Keratinocyte (primary cell): ENCODE results near the gene SPTLC2. TPM values are rescaled to one million over a fixed set of nuclear protein-coding genes. Genes with fewer than 3 reads are reported as not detected.

ENCODE experiments used
- DNase-seq: peaks from one replicate; pipeline ENCODE4 v3.0.0-alpha.2; 2011; ENCODE audit warnings: low read depth, missing footprints, low spot score
- FAIRE-seq: peaks from 2 replicates; lab custom pipeline; 2011; peaks lifted over from hg19 to GRCh38; lab: Jason Lieb, UNC
- H2AFZ ChIP-seq: 2 replicates; pipeline ENCODE4 v1.6.0; 2012; ENCODE audit warnings: low read length, control low read depth, inconsistent platforms; ENCODE audit not compliant: control insufficient read depth
- H3K27ac ChIP-seq: 2 replicates; pipeline ENCODE4 v1.5.1; 2011; ENCODE audit warnings: low read length; ENCODE audit not compliant: control insufficient read depth, insufficient read depth
- H3K27me3 ChIP-seq: 3 replicates; pipeline ENCODE4 v1.6.0; 2011; ENCODE audit warnings: low read length; ENCODE audit not compliant: control insufficient read depth, insufficient read depth; ENCODE audit errors: extremely low read depth
- H3K36me3 ChIP-seq, 2 experiments: 2 replicates in 1 of 2; 3 replicates in 1 of 2; pipeline ENCODE4 v1.5.1; 2011; ENCODE audit warnings: low read length in 2 of 2, mild to moderate bottlenecking in 1 of 2; ENCODE audit not compliant: control insufficient read depth in 2 of 2, insufficient read depth in 2 of 2; ENCODE audit errors: extremely low read depth in 1 of 2
- H3K4me1 ChIP-seq: 3 replicates; pipeline ENCODE4 v1.5.1; 2011; ENCODE audit warnings: low read length; ENCODE audit not compliant: control insufficient read depth, insufficient read depth; ENCODE audit errors: extremely low read depth
- H3K4me2 ChIP-seq: 3 replicates; pipeline ENCODE4 v1.6.0; 2011; ENCODE audit warnings: low read depth, low read length; ENCODE audit not compliant: control insufficient read depth, insufficient read depth; ENCODE audit errors: extremely low read depth
- H3K4me3 ChIP-seq, 3 experiments: fragments of 200-600 bp in 1 of 3; sonication (generic) in 1 of 3; 2 replicates in 2 of 3; 3 replicates in 1 of 3; pipeline ENCODE4 v1.5.1; 2011 to 2016; ENCODE audit warnings: low read length in 3 of 3, mild to moderate bottlenecking in 3 of 3, control low read depth in 2 of 3, inconsistent platforms in 1 of 3, low read depth in 1 of 3, mixed read lengths in 1 of 3, mixed run types in 1 of 3, moderate library complexity in 1 of 3; ENCODE audit not compliant: control insufficient read depth in 2 of 3, insufficient read depth in 2 of 3; ENCODE audit errors: extremely low read depth in 1 of 3
- H3K79me2 ChIP-seq: 2 replicates; pipeline ENCODE4 v1.6.0; 2012; ENCODE audit warnings: low read length; ENCODE audit not compliant: control insufficient read depth, insufficient read depth
- H3K9ac ChIP-seq: 3 replicates; pipeline ENCODE4 v1.6.0; 2011; ENCODE audit warnings: low read length; ENCODE audit not compliant: control insufficient read depth, insufficient read depth; ENCODE audit errors: extremely low read depth
- H3K9me1 ChIP-seq: 3 replicates; pipeline ENCODE4 v1.6.0; 2011; ENCODE audit warnings: low read length; ENCODE audit not compliant: control insufficient read depth, insufficient read depth; ENCODE audit errors: extremely low read depth
- H3K9me3 ChIP-seq: 2 replicates; pipeline ENCODE4 v1.5.1; 2012; ENCODE audit warnings: low read depth, low read length; ENCODE audit not compliant: control insufficient read depth
- H4K20me1 ChIP-seq: 3 replicates; pipeline ENCODE4 v1.6.0; 2011; ENCODE audit warnings: low read length; ENCODE audit not compliant: control insufficient read depth, insufficient read depth; ENCODE audit errors: extremely low read depth
- EZH2 ChIP-seq: IDR thresholded peaks from one replicate; pipeline ENCODE4 v1.6.1; 2012; ENCODE audit warnings: inconsistent platforms, mild to moderate bottlenecking, low read length, moderate library complexity
- dilution Hi-C: fragments of 300-500 bp; cut with MboI; formaldehyde crosslinking; loops from one replicate; pipeline ENCODE4 v1.7.0; 2020; ENCODE audit warnings: low sequenced_read_pairs; ENCODE audit not compliant: extremely low pct_ligation_motif_present
- polyA plus RNA-seq, 5 experiments: library from polyadenylated mRNA; depleted of rRNA in 3 of 5; stranded (reverse) in 3 of 5; stranded (forward) in 1 of 5; unstranded in 1 of 5; fragments of >200 nt; gene quantifications; 1 replicate in 1 of 5; 2 replicates in 3 of 5; 3 replicates in 1 of 5; pipeline versions ENCODE4 v1.2.1 to v1.2.3, GENCODE V29; 2011 to 2012; ENCODE audit warnings: missing spikeins in 2 of 5, low read depth in 1 of 5, low replicate concordance in 1 of 5
- TF ChIP-seq, protein P1 (sequence below), 3 experiments: IDR thresholded peaks in 1 of 3; conservative IDR thresholded peaks in 1 of 3; optimal IDR thresholded peaks in 1 of 3; 2 replicates in 2 of 3; 3 replicates in 1 of 3; pipeline versions ENCODE3 to v1.5.1; 2011; ENCODE audit warnings: low read length in 3 of 3, mild to moderate bottlenecking in 3 of 3, moderate library complexity in 2 of 3, control low read depth in 1 of 3, inconsistent platforms in 1 of 3; ENCODE audit not compliant: insufficient read depth in 2 of 3; ENCODE audit errors: extremely low read depth in 1 of 3

Gene SPTLC2
- polyA plus RNA-seq, 1 donor (not counting 4 experiments of a cell fraction or from before 2014, with no cell fraction given): 46.8 TPM

DNA sequence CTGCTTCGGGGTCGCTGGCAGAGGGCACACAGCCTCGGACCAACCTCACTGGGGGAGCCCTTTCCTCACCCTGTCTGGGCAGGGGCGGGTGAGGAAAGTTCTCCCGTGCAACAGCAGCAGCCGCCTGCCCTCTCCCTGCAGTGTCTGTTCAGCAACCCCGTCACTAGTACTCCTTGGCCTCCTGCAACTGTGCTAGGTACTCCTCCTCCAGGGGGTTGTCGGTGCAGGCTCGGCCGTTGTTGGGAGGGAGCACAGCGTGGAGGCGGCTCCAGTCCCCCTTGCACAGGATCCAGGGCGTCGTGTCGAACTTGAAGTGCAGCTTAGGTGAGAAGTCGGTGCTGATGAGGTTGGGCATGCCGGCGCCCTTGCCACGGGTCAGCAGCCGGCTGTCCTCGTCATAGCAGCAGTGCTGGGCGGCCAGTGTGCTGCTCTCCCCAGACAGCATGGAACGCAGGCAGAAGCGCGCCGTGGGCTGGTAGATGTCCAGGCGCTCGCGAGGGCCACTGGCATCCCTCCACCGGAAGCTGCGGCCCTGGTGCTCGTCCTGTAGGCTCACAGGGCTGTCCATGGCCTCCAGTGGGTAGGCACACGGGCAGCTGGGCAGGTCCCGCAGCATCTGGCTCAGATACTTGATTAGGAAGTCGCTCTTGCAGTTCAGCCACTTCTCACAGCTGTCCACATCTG is 140.9 kb downstream of the SPTLC2 start:
- no peaks in the 10 kb centered on the region for H3K79me2 ChIP-seq
- H3K27me3 ChIP-seq: peaks cover 7% of the 10 kb centered on the region
- H4K20me1 ChIP-seq: no peaks in the 10 kb centered on the region
- no peaks in the 10 kb centered on the region for H3K4me1 ChIP-seq
- H3K4me3 ChIP-seq: no peak overlapping the region
- dilution Hi-C loops: no loop called here
- H3K9ac ChIP-seq: no peak overlapping the region
- FAIRE-seq (no peak), DNase-seq (no peak)
- TF ChIP-seq, protein P1, sequence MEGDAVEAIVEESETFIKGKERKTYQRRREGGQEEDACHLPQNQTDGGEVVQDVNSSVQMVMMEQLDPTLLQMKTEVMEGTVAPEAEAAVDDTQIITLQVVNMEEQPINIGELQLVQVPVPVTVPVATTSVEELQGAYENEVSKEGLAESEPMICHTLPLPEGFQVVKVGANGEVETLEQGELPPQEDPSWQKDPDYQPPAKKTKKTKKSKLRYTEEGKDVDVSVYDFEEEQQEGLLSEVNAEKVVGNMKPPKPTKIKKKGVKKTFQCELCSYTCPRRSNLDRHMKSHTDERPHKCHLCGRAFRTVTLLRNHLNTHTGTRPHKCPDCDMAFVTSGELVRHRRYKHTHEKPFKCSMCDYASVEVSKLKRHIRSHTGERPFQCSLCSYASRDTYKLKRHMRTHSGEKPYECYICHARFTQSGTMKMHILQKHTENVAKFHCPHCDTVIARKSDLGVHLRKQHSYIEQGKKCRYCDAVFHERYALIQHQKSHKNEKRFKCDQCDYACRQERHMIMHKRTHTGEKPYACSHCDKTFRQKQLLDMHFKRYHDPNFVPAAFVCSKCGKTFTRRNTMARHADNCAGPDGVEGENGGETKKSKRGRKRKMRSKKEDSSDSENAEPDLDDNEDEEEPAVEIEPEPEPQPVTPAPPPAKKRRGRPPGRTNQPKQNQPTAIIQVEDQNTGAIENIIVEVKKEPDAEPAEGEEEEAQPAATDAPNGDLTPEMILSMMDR (optimal IDR thresholded peaks at IDR 0.05 in 1 of 3, IDR thresholded peaks at IDR 0.05 in 1 of 3, conservative IDR thresholded peaks at IDR 0.05 in 1 of 3; ENCODE audit: extremely low read depth in 1 of 3, insufficient read depth in 2 of 3, low read length in 3 of 3): no peak
- TF ChIP-seq EZH2: no peak
- H3K4me2 ChIP-seq: no peak overlapping the region
- H3K36me3 ChIP-seq: no peaks in the 10 kb centered on the region
- no peaks in the 10 kb centered on the region for H3K9me1 ChIP-seq
- no peaks in the 10 kb centered on the region for H3K9me3 ChIP-seq
- no peak overlapping the region for H3K27ac ChIP-seq
- H2AFZ ChIP-seq: no peak overlapping the region

DNA sequence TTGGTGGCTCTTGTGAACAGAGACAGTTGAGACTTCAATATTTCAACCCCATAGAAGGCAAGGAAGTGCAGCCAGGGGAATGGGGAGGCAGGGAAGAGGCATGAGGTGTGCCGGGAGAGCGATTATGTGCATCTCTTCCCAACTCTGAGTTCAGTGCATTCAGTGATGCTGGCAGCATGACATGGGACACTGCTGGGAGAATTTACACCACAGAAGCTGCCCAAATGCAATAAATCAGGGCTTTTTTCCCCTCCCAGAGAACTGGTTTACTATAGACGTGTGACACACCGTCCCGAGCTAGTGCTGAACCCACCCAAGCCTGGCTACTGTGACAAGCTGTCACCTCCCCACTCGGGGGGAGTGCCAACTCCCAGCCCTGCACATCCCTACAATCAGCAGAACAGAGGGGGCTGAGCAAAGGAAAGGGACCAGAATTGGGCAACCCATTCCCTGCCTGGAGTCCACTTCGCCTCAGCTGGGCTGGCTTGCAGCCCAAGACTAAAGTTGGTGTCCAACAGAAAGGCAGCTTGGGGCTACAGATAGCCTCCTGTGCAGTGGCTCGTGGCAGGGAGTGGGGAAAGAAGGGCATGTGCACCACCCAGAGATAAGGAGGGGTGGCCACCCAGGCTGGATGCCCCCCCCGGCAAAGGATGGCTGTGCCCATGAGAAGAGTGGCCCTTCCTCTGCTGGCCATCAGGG is 141.8 kb downstream of the SPTLC2 start:
- DNase-seq (no peak), FAIRE-seq (no peak)
- no peak overlapping the region for H2AFZ ChIP-seq
- peaks cover 7% of the 10 kb centered on the region for H3K27me3 ChIP-seq
- H3K4me1 ChIP-seq: no peaks in the 10 kb centered on the region
- H3K9ac ChIP-seq: no peak overlapping the region
- TF ChIP-seq, protein P1 (optimal IDR thresholded peaks at IDR 0.05 in 1 of 3, IDR thresholded peaks at IDR 0.05 in 1 of 3, conservative IDR thresholded peaks at IDR 0.05 in 1 of 3; ENCODE audit: extremely low read depth in 1 of 3, insufficient read depth in 2 of 3, low read length in 3 of 3): no peak
- no peak for TF ChIP-seq EZH2
- H3K4me3 ChIP-seq: no peak overlapping the region
- no peak overlapping the region for H3K4me2 ChIP-seq
- H3K9me1 ChIP-seq: no peaks in the 10 kb centered on the region
- no peaks in the 10 kb centered on the region for H4K20me1 ChIP-seq
- H3K79me2 ChIP-seq: no peaks in the 10 kb centered on the region
- H3K36me3 ChIP-seq: no peaks in the 10 kb centered on the region
- H3K27ac ChIP-seq: no peak overlapping the region
- dilution Hi-C loops: no loop called here
- H3K9me3 ChIP-seq: no peaks in the 10 kb centered on the region
